Lower leg skin (tissue), 4 donors: ENCODE data around the gene SLC1A7. TPM values are rescaled to one million over a fixed set of nuclear protein-coding genes. Genes with fewer than 3 reads are reported as not detected.

ENCODE experiments used
- DNase-seq, 2 donors: peaks; one replicate each; pipeline ENCODE4 v3.0.0-alpha.2; 2019; ENCODE audit warnings: low spot score in 2 of 2
- H3K4me3 ChIP-seq: fragments of 200-600 bp; sonication (generic); 2 replicates; pipeline ENCODE4 v1.5.1; 2017; ENCODE audit warnings: mild to moderate bottlenecking, low read depth; ENCODE audit not compliant: poor library complexity, severe bottlenecking
- CTCF ChIP-seq, 3 donors: fragments of 450-650 bp; IDR thresholded peaks; one replicate each; pipeline ENCODE4 v1.5.1; 2016; ENCODE audit warnings: antibody characterized with exemption in 3 of 3, mild to moderate bottlenecking in 3 of 3, moderate library complexity in 2 of 3
- POLR2A ChIP-seq, 2 donors: fragments of 450-650 bp; IDR thresholded peaks; one replicate each; pipeline ENCODE4 v1.6.1; 2016 to 2017; ENCODE audit warnings: antibody characterized with exemption in 2 of 2, mild to moderate bottlenecking in 1 of 2, moderate library complexity in 1 of 2
- WGBS, 2 donors: methylation state at CpG; one replicate each; pipeline ENCODE4 v1.1.5; 2018; 5-methylcytosine and 5-hydroxymethylcytosine counted together
- intact Hi-C: fragments of 100-400 bp; cut with DNase I; formaldehyde crosslinking; loops from one replicate; pipeline ENCODE4 v1.15.0; 2023; ENCODE audit warnings: low total_unique reads
- total RNA-seq, 4 donors: library from RNA; depleted of rRNA; stranded (reverse); fragments of >200 nt; gene quantifications; one replicate each; pipeline ENCODE4 v1.1.0, GENCODE V29; 2016

SLC1A7 gene
- total RNA-seq, 4 donors from 2014 or later = not detected

- H3K4me3 ChIP-seq = no peak overlapping the region
- intact Hi-C loops = no loop called here
- 88 to 89% methylated on average over 7 of the region's 7 CpGs for WGBS, 2 donors
- DNase-seq = peak in 1 of 2 donors; percentile 53
- TF ChIP-seq CTCF (IDR thresholded peaks at IDR 0.05) (no peak), POLR2A (IDR thresholded peaks at IDR 0.05) (no peak)
Measured at GRCh38 chr1:53155945-53156344, 13.5 kb upstream of the SLC1A7 start.

- intact Hi-C loops = no loop called here
- peak in 1 of 2 donors; percentile 31 for DNase-seq
- WGBS, 2 donors = 86% methylated on average over 1 of the region's 1 CpG
- TF ChIP-seq CTCF (IDR thresholded peaks at IDR 0.05) (no peak), POLR2A (IDR thresholded peaks at IDR 0.05) (no peak)
- H3K4me3 ChIP-seq = no peak overlapping the region
Measured at GRCh38 chr1:53155534-53155933, 13.1 kb upstream of the SLC1A7 start.

GRCh38 chr1:53154859-53155438 lies 12.5 kb upstream of the SLC1A7 start:
- intact Hi-C loops = no loop called here
- DNase-seq = peak in 1 of 2 donors; percentile 61
- TF ChIP-seq POLR2A (IDR thresholded peaks at IDR 0.05) (no peak), CTCF (IDR thresholded peaks at IDR 0.05) (no peak)
- WGBS, 2 donors = 75 to 82% methylated on average over 8 of the region's 8 CpGs
- H3K4me3 ChIP-seq = no peak overlapping the region

- intact Hi-C loops = no loop called here
- WGBS, 2 donors = 66% methylated on average over 3 of the region's 3 CpGs
- TF ChIP-seq CTCF (IDR thresholded peaks at IDR 0.05) (no peak), POLR2A (IDR thresholded peaks at IDR 0.05) (no peak)
- peak in 1 of 2 donors; percentile 78 for DNase-seq
- no peak overlapping the region for H3K4me3 ChIP-seq
Measured at GRCh38 chr1:53153752-53154151, 11.3 kb upstream of the SLC1A7 start.

GRCh38 chr1:53148123-53148522 lies 5.7 kb upstream of the SLC1A7 start:
- 81 to 87% methylated on average over 3 of the region's 3 CpGs for WGBS, 2 donors
- H3K4me3 ChIP-seq = no peak overlapping the region
- no peak for DNase-seq
- intact Hi-C loops = no loop called here
- TF ChIP-seq POLR2A (IDR thresholded peaks at IDR 0.05) = no peak
- TF ChIP-seq CTCF (IDR thresholded peaks at IDR 0.05) = no peak

GRCh38 chr1:53147174-53147573 lies 4.7 kb upstream of the SLC1A7 start:
- H3K4me3 ChIP-seq = no peak overlapping the region
- 71 to 83% methylated on average over 4 of the region's 4 CpGs for WGBS, 2 donors
- DNase-seq = peak in 1 of 2 donors; percentile 0
- TF ChIP-seq CTCF (IDR thresholded peaks at IDR 0.05) (no peak), POLR2A (IDR thresholded peaks at IDR 0.05) (no peak)
- intact Hi-C loops = no loop called here
